ENCODE results near the gene CDKN1B. TPM values are rescaled to one million over a fixed set of nuclear protein-coding genes. Genes with fewer than 3 reads are reported as not detected.

The CDKN1B gene
- total RNA-seq, 1 donor from 2014 or later = 37.9 TPM

GRCh38 chr12:12684375-12685106 is 32.6 kb upstream of the CDKN1B start:
- TF ChIP-seq CTCF (IDR thresholded peaks at IDR 0.05) = no peak
- H3K9me3 Mint-ChIP-seq (ENCODE audit: low read depth) = no peaks in the 10 kb centered on the region
- peaks cover 4% of the 10 kb centered on the region for H3K4me1 Mint-ChIP-seq (ENCODE audit: low read depth)
- H3K27me3 Mint-ChIP-seq (ENCODE audit: low read depth) = peaks cover 2% of the 10 kb centered on the region
- no peak overlapping the region for H3K27ac Mint-ChIP-seq (ENCODE audit: unreplicated experiment)
- H3K36me3 Mint-ChIP-seq (ENCODE audit: low read depth) = no peaks in the 10 kb centered on the region
- no peak overlapping the region for H3K4me3 Mint-ChIP-seq (ENCODE audit: unreplicated experiment)
- DNase-seq (ENCODE audit: low spot score) = no peak

DNA sequence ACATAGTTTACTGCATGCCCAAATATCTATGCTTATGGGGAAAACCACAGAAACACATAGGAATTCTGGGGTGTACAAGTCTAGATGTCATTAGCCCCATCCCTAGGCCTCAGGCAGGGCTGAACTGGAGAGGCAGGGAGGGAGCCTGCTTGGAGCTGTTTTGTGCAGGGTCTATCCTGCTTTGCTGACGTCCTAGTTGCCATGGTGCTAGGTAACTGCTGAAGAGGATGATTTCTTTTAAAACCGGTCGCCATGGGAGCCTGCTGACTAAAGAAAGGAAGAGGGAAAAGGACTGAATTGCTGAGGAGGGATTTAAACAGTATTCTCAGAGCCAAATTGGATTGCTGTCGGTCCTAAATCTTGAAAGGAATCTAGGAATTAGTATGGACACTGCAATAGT is 31.9 kb upstream of the CDKN1B start:
- no peak for TF ChIP-seq CTCF (IDR thresholded peaks at IDR 0.05)
- H3K27me3 Mint-ChIP-seq (ENCODE audit: low read depth) = peaks cover 2% of the 10 kb centered on the region
- peaks cover 4% of the 10 kb centered on the region for H3K4me1 Mint-ChIP-seq (ENCODE audit: low read depth)
- H3K27ac Mint-ChIP-seq (ENCODE audit: unreplicated experiment) = no peak overlapping the region
- H3K4me3 Mint-ChIP-seq (ENCODE audit: unreplicated experiment) = no peak overlapping the region
- no peaks in the 10 kb centered on the region for H3K36me3 Mint-ChIP-seq (ENCODE audit: low read depth)
- no peaks in the 10 kb centered on the region for H3K9me3 Mint-ChIP-seq (ENCODE audit: low read depth)
- DNase-seq (ENCODE audit: low spot score) = no peak

DNA sequence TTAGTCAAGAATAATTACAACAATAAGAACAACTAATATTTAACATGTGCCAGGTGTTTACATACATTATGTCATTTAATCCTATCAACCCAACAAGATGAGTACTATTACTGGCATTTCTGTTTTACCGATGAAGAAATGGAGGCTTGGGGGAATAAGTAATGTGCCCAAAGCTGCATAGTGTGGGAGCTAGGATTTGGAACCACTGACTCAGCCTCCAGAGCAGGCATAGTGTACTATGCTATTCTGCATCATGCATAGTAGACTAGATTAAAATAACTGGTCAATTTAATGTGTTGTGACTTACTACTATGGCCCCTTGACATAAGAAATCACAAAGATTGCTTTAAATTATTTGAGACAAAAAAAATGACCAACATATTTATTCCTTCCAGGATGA is 30.7 kb upstream of the CDKN1B start:
- TF ChIP-seq CTCF (IDR thresholded peaks at IDR 0.05) = no peak
- no peaks in the 10 kb centered on the region for H3K36me3 Mint-ChIP-seq (ENCODE audit: low read depth)
- H3K4me1 Mint-ChIP-seq (ENCODE audit: low read depth) = peaks cover 4% of the 10 kb centered on the region
- H3K9me3 Mint-ChIP-seq (ENCODE audit: low read depth) = no peaks in the 10 kb centered on the region
- no peak overlapping the region for H3K27ac Mint-ChIP-seq (ENCODE audit: unreplicated experiment)
- no peak overlapping the region for H3K4me3 Mint-ChIP-seq (ENCODE audit: unreplicated experiment)
- no peak for DNase-seq (ENCODE audit: low spot score)
- peaks cover 2% of the 10 kb centered on the region for H3K27me3 Mint-ChIP-seq (ENCODE audit: low read depth)

DNA sequence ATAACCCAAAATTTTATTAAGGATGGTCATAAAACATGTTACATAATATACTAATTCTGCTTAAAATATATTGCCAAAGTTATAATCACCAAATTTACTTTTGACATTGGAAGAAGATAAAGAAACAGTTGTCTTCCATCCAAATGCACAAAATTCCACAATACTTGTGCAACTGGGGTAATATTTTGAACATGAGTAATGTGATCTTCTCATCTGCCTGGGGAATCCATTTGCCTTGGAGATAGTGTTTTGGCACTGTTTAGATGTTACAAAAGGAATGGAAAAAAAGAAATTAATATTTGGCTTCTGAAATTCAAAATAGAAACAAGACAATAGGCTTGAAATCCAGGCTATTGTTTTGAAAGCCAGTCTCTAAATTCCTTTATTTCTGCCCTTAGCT is 30.2 kb upstream of the CDKN1B start:
- no peak for DNase-seq (ENCODE audit: low spot score)
- no peak for TF ChIP-seq CTCF (IDR thresholded peaks at IDR 0.05)

DNA sequence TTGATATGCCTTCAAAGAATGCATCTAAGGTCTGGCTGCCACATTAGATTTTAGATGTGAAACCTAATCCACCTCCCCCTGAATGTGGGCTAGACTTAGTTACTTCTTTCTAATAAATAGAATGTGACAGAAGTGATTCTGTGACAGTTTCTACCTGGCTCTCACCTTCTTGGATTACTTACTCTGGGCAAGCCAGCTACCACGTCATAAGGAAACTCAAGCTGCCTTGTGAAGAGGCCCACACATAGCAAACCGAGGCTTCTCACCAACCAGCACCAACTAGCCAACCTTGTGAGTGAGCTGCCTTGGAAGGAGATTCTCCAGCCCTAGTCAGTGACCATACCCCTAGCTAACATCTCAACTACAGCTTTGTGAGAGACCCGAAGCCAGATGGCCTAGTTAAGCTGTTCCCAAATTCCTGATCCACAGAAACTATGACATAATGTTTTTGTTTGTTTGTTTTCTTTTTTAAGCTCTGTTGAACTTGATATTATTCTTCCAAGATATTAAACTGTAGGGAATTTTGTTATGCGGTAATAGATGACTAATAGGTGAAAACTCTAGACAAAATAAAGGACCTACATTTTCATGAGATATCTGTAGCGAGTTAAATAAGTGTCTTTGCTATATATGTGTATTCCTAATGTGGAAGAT is 27.4 kb upstream of the CDKN1B start:
- no peak overlapping the region for H3K4me3 Mint-ChIP-seq (ENCODE audit: unreplicated experiment)
- no peak for DNase-seq (ENCODE audit: low spot score)
- no peaks in the 10 kb centered on the region for H3K36me3 Mint-ChIP-seq (ENCODE audit: low read depth)
- TF ChIP-seq CTCF (IDR thresholded peaks at IDR 0.05) = no peak
- peaks cover 2% of the 10 kb centered on the region for H3K4me1 Mint-ChIP-seq (ENCODE audit: low read depth)
- no peaks in the 10 kb centered on the region for H3K9me3 Mint-ChIP-seq (ENCODE audit: low read depth)
- H3K27me3 Mint-ChIP-seq (ENCODE audit: low read depth) = peaks cover under 1% of the 10 kb centered on the region
- H3K27ac Mint-ChIP-seq (ENCODE audit: unreplicated experiment) = no peak overlapping the region

More for the DNA sequence above, 30.2 kb upstream of the CDKN1B start:
- Mint-ChIP-seq H3K4me1 (ENCODE audit: low read depth) (peaks cover 4% of the 10 kb centered on the region), H3K9me3 (ENCODE audit: low read depth) (no peaks in the 10 kb centered on the region), H3K36me3 (ENCODE audit: low read depth) (no peaks in the 10 kb centered on the region), H3K27ac (ENCODE audit: unreplicated experiment) (no peak overlapping the region), H3K4me3 (ENCODE audit: unreplicated experiment) (no peak overlapping the region), H3K27me3 (ENCODE audit: low read depth) (peaks cover 2% of the 10 kb centered on the region)
